ENCODE data around the gene SLC16A2.

SLC16A2 gene

GRCh38 chrX:74527350-74527749 lies 106.1 kb downstream of the SLC16A2 start:
- no peaks in the 10 kb centered on the region for H3K36me3 ChIP-seq
- no peak overlapping the region for H3K4me3 ChIP-seq (ENCODE audit: low read depth in 1 of 2, low read length in 1 of 2)
- H3K4me1 ChIP-seq (ENCODE audit: control insufficient read depth in 1 of 2, insufficient read depth in 1 of 2, low read depth in 1 of 2, low read length in 1 of 2), result no peaks in the 10 kb centered on the region
- H3K27ac ChIP-seq, result no peak overlapping the region
- H3K9me3 ChIP-seq, result no peaks in the 10 kb centered on the region
- no peaks in the 10 kb centered on the region for H3K27me3 ChIP-seq
- no peak for TF ChIP-seq CTCF (IDR thresholded peaks at IDR 0.05)

GRCh38 chrX:74529311-74529710 lies 108.0 kb downstream of the SLC16A2 start:
- H3K27ac ChIP-seq, result no peak overlapping the region
- no peaks in the 10 kb centered on the region for H3K36me3 ChIP-seq
- no peaks in the 10 kb centered on the region for H3K27me3 ChIP-seq
- H3K4me3 ChIP-seq (ENCODE audit: low read depth in 1 of 2, low read length in 1 of 2), result no peak overlapping the region
- TF ChIP-seq CTCF (IDR thresholded peaks at IDR 0.05), result no peak
- no peaks in the 10 kb centered on the region for H3K9me3 ChIP-seq
- H3K4me1 ChIP-seq (ENCODE audit: control insufficient read depth in 1 of 2, insufficient read depth in 1 of 2, low read depth in 1 of 2, low read length in 1 of 2), result no peaks in the 10 kb centered on the region

- Histone ChIP-seq H3K36me3 (no peaks in the 10 kb centered on the region), H3K27me3 (no peaks in the 10 kb centered on the region), H3K27ac (no peak overlapping the region), H3K4me1 (ENCODE audit: control insufficient read depth in 1 of 2, insufficient read depth in 1 of 2, low read depth in 1 of 2, low read length in 1 of 2) (peaks cover 7 to 10% of the 10 kb centered on the region in 2 experiments), H3K4me3 (ENCODE audit: low read depth in 1 of 2, low read length in 1 of 2) (no peak overlapping the region), H3K9me3 (no peaks in the 10 kb centered on the region)
- TF ChIP-seq CTCF (IDR thresholded peaks at IDR 0.05), result no peak
Observed at GRCh38 chrX:74531081-74531480, 109.8 kb downstream of the SLC16A2 start.

GRCh38 chrX:74534569-74535038 lies 113.3 kb downstream of the SLC16A2 start:
- Histone ChIP-seq H3K27me3 (peaks cover 17% of the 10 kb centered on the region), H3K27ac (no peak overlapping the region), H3K36me3 (no peaks in the 10 kb centered on the region), H3K4me3 (ENCODE audit: low read depth in 1 of 2, low read length in 1 of 2) (no peak overlapping the region), H3K9me3 (no peaks in the 10 kb centered on the region), H3K4me1 (ENCODE audit: control insufficient read depth in 1 of 2, insufficient read depth in 1 of 2, low read depth in 1 of 2, low read length in 1 of 2) (peaks cover 7 to 16% of the 10 kb centered on the region in 2 experiments)
- no peak for TF ChIP-seq CTCF (IDR thresholded peaks at IDR 0.05)

- TF ChIP-seq CTCF (IDR thresholded peaks at IDR 0.05), result no peak
- H3K4me3 ChIP-seq (ENCODE audit: low read depth in 1 of 2, low read length in 1 of 2), result no peak overlapping the region
- H3K4me1 ChIP-seq (ENCODE audit: control insufficient read depth in 1 of 2, insufficient read depth in 1 of 2, low read depth in 1 of 2, low read length in 1 of 2), result peaks cover 7 to 16% of the 10 kb centered on the region in 2 experiments
- H3K27ac ChIP-seq, result no peak overlapping the region
- no peaks in the 10 kb centered on the region for H3K36me3 ChIP-seq
- H3K27me3 ChIP-seq, result peaks cover 17% of the 10 kb centered on the region
- H3K9me3 ChIP-seq, result no peaks in the 10 kb centered on the region
Observed at GRCh38 chrX:74535086-74535407, 113.8 kb downstream of the SLC16A2 start.
